GM18517 (cell line): Measurements from ENCODE around the gene USPL1.

Source experiments
- ATAC-seq: cut with Tn5 transposase; IDR thresholded peaks from one replicate; pipeline ENCODE4 v1.9.1; 2021; ENCODE audit warnings: mild to moderate bottlenecking, moderate library complexity; ENCODE audit not compliant: unreplicated experiment

The USPL1 gene

DNA sequence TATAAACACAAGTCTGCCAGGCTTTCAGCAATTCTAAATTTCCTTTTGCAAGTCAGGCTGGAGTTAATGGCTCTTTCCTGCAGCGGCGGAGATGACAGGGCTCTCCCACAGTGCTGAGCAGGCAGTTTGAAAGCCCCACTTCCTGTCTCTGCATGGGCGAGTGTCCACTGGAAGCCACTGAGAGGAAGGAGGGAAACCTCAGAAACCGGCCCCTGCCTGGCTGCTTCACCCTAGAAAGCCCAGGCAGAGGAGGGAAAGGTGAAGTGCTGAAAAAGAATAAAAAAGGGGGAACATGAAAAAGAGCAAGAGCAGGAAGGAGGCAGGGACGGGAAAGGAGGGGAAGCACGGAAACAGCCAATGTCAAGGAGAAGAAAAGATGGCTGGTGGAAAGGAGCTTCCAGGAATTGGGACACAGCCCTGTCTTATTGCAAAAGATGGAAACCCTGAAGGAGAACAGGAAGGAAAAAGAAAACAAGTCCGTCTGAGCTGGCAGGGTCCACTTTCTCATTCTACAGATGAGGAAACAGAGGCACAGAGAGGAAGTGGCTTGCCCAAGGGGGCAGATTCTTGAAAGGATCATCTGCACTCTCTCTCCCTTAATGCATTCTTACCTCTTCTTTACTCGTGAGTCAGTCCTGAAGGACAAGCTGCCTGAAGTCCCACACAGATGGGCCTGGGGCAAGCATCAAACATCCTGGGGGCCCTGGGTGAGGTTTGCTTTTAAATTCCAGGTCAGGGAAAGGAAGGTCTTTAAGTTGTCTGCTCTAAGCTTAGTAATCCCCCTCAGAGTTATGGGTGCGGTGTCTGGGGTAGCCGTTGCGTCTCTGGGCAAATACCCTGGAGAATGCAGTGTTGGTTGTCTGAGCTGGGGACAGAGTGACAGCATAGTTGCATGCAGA lies 78.8 kb downstream of the USPL1 start:
- ATAC-seq = no peak

DNA sequence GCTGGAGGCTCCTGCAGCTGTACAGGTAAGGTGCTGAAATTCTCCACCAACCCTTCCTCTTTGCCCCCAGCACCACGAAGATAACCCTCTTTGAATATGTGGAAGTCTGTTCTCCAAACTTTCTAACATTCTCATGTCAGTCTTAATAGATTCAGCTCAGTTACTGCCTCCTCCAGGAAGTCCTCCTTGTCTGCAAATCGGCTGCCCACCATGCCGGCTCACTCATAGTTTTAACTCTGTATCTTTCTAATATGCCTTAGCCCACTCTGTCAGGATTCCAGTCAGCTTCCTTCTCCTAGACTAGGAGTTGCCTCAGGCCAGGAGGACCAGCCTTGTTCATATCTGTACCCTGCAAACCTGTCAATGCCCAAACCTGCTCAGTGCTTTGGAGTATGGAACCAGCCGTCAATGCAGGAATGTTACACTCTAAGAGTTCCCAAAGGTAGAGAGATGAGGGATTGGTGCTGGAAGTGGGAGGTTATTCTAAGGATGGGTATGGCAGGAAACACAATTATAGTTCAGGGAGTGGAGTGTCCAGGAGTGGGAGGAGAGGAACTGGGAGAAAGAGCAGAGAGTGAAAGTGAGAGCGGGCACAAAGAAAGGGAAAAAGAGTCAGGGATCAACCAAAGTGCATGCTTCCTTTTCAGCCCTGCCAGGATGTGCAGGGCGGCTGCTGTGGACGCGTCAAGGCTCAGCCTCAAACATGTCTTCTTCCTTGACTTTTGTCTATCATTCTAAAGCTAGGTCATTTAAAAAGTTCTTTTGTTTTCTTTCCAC lies 79.6 kb downstream of the USPL1 start:
- ATAC-seq = no peak

DNA sequence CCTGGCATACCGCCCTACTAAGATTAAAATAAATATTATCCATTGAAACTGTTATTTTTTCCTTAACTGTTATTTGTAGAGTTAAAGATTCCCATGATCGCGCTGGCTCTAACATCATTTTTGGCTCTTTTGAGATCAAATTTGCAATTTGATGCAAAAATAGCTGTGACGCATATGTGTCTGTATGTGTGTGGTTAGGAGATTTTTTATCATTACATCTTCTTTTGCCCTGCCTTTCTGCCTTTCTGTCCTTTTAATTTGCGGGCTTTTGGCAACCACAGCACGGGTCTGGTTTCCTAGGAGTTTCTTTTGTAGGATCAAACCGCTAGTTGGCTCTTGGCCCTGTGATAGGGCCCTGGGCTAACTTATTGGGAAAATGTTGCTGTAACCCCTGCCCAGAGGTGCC lies 80.3 kb downstream of the USPL1 start:
- no peak for ATAC-seq

DNA sequence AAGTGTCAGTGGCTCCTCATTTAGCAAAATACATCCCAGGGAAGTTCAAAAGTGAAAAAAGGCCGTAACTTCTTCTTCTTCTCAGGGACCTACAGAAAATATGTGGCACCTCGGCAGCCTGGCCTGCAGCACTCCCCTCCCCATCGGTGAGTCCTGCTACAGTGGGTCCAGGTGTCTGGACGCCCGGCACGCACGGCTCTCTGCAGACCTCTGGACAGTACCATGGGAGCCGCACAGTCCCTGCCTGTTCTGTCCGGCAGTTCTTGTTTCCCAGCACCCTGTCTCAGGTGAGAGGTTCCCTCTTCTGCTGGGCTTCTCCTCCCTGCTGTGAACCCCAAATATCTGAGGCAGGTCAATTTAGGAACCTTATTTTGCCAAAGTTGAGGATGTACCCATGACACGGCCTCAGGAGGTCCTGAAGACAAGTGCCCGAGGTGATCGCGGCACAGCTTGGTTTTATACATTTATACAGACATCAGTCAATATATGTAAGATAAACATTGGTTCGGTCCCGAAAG lies 80.8 kb downstream of the USPL1 start:
- ATAC-seq = no peak

DNA sequence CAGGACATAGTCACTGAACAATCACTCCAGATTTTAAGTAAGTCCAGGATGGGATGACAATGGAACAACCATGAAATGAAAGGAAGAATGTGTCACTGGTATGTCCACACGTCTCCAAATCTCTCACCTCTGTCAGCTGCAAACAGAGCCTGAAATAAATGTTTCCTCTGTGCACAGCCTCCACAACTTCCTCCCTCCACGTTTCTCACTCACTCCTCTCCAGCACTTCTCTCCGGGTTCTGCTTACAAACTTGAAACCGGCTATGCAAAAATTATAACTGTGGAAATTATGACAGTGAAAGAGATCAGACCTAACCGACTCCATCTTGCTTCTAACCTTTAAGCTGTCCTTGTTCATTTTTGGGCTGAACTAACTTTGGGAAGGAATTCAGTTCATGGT lies 82.6 kb downstream of the USPL1 start:
- ATAC-seq = no peak

DNA sequence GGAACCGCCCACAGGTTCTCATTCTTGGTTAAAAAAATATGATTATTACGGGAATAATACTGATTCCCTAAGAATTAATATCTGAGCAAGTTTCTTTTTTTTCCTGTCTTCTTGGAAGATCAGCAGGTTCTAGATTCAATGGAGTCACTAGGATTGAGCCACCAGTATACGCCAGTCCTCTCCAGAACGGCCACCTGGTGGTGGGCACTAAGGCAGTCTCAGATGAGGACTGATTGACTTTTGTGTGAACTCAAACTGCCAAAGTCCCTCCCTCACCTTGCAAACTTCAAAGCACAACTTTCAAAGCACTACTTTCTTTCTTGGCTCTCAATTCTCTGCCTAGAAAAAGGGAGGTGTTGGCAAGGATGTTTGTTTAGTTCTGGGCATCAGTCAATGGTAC lies 84.3 kb downstream of the USPL1 start:
- ATAC-seq = no peak

DNA sequence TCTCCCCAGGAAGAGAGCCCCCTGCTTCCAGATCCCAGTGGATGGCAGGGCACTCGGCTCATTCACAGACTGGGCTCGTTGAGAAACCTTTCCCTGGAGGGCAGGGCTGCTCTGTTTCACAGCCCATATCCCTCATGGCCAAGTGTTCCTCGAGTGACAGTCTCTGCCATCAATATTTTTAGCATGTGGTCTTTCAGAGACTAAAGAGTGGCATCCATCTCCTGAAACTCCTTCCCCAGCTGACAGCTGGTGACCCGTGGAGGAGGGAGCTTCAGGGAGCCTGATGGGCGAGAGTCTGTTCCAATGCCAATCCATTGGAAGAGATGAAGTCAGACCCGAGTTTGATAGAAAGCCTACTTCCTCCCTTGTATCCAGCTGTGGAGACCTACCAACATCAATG lies 86.9 kb downstream of the USPL1 start:
- no peak for ATAC-seq

DNA sequence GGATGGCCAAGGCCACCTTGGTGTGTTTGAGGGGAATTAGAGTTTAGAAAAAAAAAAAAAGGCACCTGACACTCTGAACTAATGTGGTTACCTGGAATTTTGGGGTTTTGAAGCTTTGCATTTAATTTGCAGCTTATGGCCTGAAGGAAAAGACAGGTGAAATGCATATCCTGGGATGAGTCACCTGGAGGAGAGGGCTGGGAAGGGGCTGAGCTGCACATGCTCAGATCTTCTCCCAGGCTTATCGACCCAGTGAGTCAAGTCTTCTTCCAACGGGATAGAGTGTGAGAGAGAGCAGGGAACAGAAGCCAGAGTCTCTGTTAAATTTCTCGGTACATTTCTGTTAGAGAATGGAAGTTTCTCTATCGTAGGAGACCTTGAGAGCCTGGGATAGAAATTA lies 88.0 kb downstream of the USPL1 start:
- no peak for ATAC-seq

DNA sequence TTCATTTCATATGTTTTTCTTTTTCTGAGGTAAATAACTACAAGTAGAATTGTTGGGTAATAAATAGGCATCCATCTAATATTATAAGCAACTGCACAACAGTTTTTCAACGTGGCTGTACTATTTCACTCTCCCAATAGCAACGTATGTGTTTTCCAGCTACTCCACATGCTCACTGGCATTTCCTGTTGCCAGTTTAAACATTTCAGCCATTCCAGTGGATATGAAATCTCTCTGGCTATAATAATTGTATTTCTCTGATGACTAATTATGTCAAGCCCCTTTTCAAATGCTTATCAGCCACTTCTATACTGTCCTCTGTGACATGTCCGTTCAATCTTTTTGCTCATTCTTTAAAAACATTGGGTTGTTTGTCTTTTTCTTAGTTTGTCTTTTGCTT lies 90.8 kb downstream of the USPL1 start:
- ATAC-seq = no peak
